Fibroblast of the aortic adventitia (primary cell): ENCODE measurements around the gene PIGM. TPM values are rescaled to one million over a fixed set of nuclear protein-coding genes. Genes with fewer than 3 reads are reported as not detected.

Experiments used
- DNase-seq: peaks from one replicate; pipeline ENCODE4 v3.0.0-alpha.2; 2010; ENCODE audit warnings: low read depth
- H3K4me3 ChIP-seq: 2 replicates; pipeline ENCODE4 v1.5.1; 2011; ENCODE audit warnings: low read depth, mild to moderate bottlenecking, control low read depth, low read length, moderate library complexity
- total RNA-seq: library from RNA; depleted of rRNA; stranded (reverse); fragments of >200 nt; gene quantifications from 2 replicates; pipeline ENCODE4 v1.2.3, GENCODE V29; 2012; ENCODE audit warnings: low replicate concordance
- TF ChIP-seq, protein P1 (sequence below): IDR thresholded peaks from 2 replicates; pipeline ENCODE4 v1.5.1; 2011; ENCODE audit warnings: mild to moderate bottlenecking, low read length, control low read depth, inconsistent platforms; ENCODE audit not compliant: insufficient read depth

PIGM gene
- 3.3 and 7.7 TPM in 2 replicates for total RNA-seq

- DNase-seq, result peak; percentile 83
- TF ChIP-seq, protein P1, sequence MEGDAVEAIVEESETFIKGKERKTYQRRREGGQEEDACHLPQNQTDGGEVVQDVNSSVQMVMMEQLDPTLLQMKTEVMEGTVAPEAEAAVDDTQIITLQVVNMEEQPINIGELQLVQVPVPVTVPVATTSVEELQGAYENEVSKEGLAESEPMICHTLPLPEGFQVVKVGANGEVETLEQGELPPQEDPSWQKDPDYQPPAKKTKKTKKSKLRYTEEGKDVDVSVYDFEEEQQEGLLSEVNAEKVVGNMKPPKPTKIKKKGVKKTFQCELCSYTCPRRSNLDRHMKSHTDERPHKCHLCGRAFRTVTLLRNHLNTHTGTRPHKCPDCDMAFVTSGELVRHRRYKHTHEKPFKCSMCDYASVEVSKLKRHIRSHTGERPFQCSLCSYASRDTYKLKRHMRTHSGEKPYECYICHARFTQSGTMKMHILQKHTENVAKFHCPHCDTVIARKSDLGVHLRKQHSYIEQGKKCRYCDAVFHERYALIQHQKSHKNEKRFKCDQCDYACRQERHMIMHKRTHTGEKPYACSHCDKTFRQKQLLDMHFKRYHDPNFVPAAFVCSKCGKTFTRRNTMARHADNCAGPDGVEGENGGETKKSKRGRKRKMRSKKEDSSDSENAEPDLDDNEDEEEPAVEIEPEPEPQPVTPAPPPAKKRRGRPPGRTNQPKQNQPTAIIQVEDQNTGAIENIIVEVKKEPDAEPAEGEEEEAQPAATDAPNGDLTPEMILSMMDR, result no peak
These were observed at the start of gene PIGM for GRCh38 chr1:160031365-160032164. Gene PIGM, minus strand, starts transcription at chr1:160031990. Its CDS starts 251 bp downstream, at chr1:160031739.

GRCh38 chr1:160081261-160081936 is 49.6 kb upstream of the PIGM start, which contains the start of gene KCNJ9:
Gene KCNJ9, plus strand, starts transcription at chr1:160081538. Its CDS starts 2,493 bp downstream, at chr1:160084031.
- TF ChIP-seq, protein P1, result no peak
- no peak within 1 kb of the TSS for H3K4me3 ChIP-seq
- peak; percentile 40 for DNase-seq

More at GRCh38 chr1:160031365-160032164, at the start of gene PIGM:
- H3K4me3 ChIP-seq, result peak within 1 kb of the TSS; percentile 78

DNA sequence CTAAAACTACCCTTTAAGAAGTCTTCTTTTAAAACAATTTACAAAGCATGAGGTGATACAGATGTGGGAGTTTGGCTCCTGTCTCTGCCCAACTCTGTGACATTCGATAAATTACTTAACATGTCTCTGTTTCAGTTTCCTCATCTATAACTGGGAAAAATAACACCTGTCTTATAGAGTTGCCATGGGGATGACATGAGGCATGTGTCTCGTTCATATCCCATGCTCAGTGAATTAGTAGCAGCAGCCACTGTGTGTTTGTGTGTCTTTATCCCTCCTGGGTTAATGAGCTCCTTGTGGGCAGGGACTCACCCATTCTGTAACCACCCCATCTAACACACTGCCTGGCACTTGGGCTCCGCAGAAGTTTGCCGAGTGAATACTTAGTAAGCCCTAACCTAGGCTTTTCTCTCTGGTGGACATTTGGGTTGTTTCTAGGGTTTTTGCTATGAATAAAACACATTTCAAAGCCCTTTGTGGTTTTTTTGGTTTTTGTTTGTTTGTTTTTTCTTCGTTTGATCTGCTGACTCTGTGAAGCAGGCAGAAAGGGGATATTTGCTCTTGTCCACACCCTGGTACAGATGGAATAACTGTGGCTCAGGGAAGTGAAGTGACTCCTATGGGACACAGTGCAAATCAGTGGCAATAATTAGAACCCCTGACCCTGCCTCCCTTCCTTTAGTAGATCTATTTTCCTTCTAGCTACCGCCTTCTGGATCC is 48.8 kb upstream of the PIGM start:
- no peak overlapping the region for H3K4me3 ChIP-seq
- TF ChIP-seq, protein P1, result no peak
- no peak for DNase-seq

DNA sequence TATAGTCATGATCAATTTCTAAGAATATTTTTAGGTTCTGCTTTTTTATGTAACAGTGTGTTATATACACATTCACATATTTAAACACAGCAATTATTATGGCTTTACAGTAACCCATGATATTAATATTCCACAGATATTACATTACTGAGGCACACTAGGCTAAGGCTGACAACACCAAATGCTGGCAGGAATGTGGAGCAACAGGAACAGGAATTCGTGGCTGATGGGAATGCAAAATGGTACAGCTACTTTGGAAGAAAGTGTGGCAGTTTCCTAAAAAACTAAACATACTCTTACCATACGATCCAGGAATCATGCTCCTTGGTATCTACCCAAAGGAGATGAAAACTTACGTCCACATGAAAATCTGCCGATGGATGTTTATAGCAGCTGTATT is 47.7 kb upstream of the PIGM start:
- no peak overlapping the region for H3K4me3 ChIP-seq
- DNase-seq, result no peak
- TF ChIP-seq, protein P1, result peak; percentile 2

GRCh38 chr1:160078512-160079195 is 46.9 kb upstream of the PIGM start:
- DNase-seq, result peak; percentile 15
- H3K4me3 ChIP-seq, result no peak overlapping the region
- TF ChIP-seq, protein P1, result peak; percentile 77

DNA sequence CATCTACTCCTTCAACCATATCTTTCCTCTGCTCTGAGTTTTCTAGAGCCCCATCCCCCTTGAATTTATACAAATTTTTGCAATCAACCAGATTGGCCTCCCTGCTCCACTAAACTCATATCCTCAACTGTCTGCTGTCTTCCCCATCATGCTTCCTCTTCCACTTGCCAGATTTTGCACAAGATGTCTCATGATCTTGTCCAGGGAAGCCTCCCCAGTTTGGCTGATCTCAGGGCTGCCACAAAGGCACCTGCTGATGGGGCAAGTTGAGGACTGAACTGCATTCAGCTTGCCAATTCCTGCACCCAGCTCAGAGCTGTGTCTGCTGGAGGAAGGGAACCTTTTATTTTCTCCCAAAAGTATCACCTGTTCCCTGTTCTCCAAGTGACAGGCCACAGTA is 45.7 kb upstream of the PIGM start:
- TF ChIP-seq, protein P1, result no peak
- H3K4me3 ChIP-seq, result no peak overlapping the region
- no peak for DNase-seq
